NCI-H2171 treated with DMSO at 0.1 percent for 48 hours (cell line): ENCODE results near the gene GAL3ST1.

Experiments used
- DNase-seq: peaks from one replicate; lab custom pipeline; 2025; lab: John Stamatoyannopoulos, UW

GAL3ST1 gene

DNA sequence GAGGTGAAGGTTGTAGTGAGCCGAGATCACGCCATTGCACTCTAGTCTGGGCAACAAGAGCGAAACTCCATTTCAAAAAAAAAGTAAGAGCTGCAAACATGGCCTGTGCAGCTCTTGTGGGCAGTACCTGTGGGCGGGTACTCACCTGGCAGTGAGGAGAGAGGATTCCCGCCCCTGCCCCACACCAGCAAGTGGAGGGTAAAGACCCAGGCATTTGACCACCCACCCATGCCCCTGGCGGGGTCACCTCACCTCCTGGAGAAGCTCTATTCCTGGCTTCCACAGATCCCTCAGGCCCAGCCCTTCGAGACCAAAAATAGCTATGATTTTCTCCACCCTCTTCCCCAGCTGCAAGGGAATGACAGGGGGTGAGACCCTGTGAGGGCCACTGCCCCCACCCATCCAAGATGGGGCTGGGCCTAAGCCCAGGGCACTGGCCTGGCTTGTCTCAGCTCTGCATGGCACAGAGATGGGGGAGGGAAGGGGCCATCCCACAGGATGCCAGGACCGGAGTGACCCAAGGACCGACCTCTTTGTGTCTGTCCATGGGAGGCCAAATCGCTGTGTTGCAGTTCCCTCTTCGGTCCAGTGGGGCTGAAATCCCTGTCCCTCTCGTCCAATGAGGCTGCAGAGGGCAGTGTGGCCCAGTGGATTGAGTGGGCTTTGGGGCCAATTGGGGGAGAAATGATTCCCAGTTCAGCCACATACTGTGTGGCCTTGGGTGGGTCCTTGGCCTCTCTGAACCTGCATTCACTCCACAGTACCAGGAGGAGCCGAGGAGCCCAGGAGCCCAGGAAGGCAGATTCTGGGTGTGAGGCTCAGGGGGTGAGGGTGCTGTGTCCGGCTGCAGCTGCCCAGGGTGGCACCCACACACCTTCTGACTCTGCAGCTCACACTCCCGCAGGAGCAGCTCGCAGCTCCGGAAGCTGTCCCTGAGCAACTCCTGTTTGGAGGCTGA, 42.5 kb downstream of the GAL3ST1 start:
- no peak for DNase-seq

- no peak for DNase-seq
These were observed 47.8 kb downstream of the GAL3ST1 start for GRCh38 chr22:30526656-30527055.

GRCh38 chr22:30523646-30524489, 50.6 kb downstream of the GAL3ST1 start:
- no peak for DNase-seq

DNA sequence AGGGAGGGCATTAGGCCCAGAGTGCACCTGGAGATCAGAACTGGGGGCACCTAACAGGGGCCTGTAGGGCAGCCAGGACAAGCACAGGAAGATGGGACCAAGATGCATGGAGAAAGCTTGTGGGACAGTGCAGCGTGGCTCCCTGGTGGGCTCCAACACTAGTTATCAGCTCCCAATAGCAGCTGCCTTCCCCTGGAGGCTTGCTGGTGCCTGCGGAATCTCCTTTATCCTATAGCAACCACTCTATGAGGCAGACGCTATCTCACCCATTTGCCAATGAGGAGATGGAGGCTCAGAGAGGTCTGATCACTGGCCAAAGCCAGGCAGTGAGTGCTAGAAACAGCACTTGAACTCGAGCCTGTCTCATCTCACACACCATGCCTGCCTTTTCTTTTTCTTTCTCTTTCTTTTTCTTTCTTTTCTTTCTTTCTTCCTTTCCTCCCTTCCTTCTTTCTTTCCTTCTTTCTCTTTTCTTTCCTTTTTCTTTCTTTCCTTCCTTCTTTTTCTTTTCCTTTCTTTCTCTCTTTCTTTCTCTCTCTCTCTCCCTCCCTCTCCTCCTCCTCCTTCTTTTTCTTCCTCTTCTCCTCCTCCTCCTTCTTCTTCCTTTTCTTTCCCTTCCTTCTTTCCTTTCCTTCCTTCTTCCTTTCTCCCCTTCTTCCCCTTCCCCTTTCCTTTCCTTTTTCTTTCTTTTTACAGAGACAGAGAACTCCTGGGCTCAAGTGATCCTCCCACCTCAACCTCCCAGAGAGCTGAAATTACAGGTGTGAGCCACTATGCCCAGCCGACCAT, 52.9 kb downstream of the GAL3ST1 start:
- no peak for DNase-seq

DNA sequence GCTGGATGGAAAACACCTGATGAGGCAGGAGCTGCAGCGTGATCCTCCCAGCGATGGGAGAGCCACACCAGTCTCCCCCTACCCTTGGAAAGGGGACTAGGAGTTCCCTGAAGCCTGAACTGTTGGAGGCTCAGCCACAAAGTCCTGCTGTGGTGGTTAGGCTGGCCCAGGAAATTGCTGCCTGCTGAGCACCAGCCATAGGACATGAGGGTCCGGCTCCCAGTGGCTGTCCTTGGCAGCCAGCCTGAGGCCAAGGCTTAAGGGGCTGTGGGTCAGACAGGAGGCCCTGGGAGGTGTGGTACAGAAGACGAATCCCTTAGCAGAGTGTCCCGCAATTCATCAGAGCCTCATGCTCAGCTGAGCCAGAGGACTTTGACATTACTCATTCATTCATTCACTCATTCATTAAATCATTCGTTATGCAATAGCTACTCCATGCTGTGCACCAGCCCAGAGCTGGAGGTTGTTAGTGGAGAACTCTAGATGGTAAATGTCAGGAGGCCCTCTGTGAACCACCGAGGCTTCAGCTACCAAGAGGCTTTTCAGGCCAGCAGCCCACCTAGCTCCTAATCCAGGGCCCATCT, 54.5 kb downstream of the GAL3ST1 start:
- no peak for DNase-seq

DNA sequence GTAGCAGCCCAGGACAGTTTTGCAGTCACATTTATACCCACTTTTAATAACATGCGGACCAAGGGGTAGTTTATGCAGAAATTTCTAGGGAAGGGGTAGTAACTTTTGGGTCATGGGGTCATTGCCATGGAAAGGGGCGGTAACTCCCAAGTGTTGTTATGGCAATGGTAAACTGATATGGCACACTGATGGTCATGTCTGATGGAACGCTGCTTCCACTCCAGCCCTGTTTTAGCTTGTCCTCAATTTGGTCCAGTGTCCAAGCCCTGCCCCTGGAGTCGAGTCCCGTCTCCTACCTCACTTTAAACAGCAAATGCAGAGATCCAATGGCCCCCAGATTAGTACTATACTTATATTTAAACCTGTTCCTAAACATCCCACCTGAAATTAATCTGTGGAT, 57.7 kb downstream of the GAL3ST1 start:
- DNase-seq: no peak

- DNase-seq: no peak
These were observed 58.2 kb downstream of the GAL3ST1 start for GRCh38 chr22:30516273-30516672.

DNA sequence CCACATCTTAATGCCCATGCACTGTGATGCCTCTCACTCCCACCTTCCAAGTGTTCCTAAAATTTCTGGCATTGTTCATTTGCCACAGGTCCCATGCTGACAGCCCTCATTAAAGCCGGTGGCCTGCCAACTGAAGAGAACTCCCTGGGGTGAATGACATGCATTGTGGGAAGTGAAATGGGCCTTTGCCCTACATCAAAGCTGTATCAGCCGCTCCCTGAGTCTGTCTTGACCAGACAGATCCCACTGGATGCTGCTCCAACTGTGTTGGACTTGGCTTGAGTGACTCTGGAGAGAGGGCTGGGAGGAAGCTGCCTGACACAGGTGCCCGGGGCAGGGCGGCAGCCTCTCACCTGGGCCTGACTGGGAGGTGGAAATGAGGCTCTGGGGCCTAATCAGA, 60.2 kb downstream of the GAL3ST1 start:
- DNase-seq: no peak

- no peak for DNase-seq
These were observed 61.0 kb downstream of the GAL3ST1 start for GRCh38 chr22:30513462-30513861.

- no peak for DNase-seq
These were observed 62.6 kb downstream of the GAL3ST1 start for GRCh38 chr22:30511911-30512310.

GRCh38 chr22:30511109-30511508, 63.4 kb downstream of the GAL3ST1 start:
- DNase-seq: no peak

- no peak for DNase-seq
These were observed 66.2 kb downstream of the GAL3ST1 start for GRCh38 chr22:30508216-30508615.

DNA sequence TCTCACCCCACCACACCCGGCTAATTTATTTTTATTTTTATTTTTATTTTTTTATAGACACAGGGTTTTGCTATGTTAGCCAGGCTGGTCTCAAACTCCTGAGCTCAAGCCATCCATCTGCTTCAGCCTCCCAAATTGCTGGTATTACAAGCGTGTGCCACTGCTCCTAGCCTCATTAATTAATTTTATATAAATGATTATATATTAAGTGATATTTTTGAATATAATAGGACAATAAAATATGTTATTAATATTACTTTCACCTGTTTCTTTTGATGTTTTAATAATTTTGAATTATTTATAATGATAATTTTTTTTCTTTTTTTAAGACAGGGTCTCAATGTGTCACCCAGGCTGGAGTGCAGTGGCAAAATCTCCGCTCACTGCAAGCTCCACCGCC, 66.8 kb downstream of the GAL3ST1 start:
- no peak for DNase-seq

DNA sequence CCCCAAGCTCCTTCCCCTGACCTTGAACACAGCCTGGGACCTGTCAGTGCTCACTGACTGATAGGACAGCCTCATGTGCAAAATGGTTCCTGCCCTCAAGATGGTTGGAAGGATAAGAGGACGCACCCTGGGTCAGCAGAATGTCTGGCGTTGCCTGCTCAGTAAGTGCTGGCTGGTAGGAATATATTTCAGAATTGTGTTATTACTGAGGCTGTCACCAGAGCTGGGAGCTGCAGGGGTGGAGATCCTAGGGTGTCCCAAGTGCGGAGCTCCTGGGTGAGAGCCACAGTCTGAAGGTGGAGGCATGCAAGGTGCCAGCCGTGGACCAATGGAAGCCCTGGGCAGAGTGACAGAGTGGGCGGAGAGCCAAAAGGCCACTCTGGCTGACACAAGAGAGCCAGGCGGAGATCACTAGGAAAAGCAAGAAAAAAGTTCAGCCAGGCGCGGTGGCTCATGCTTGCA, 67.9 kb downstream of the GAL3ST1 start:
- DNase-seq: peak; percentile 7
